HuH-7 (cell line): Measurements from ENCODE around the gene GIPC1.
"Not testable (repeated sequence)": the region's sequence is repeated elsewhere in the genome, so short reads cannot be mapped to it uniquely, and the experiment has no call there.

Source experiments
- DNase-seq: peaks from one replicate; pipeline ENCODE4 v3.0.0; 2011; ENCODE audit warnings: low spot score

GIPC1 gene

DNA sequence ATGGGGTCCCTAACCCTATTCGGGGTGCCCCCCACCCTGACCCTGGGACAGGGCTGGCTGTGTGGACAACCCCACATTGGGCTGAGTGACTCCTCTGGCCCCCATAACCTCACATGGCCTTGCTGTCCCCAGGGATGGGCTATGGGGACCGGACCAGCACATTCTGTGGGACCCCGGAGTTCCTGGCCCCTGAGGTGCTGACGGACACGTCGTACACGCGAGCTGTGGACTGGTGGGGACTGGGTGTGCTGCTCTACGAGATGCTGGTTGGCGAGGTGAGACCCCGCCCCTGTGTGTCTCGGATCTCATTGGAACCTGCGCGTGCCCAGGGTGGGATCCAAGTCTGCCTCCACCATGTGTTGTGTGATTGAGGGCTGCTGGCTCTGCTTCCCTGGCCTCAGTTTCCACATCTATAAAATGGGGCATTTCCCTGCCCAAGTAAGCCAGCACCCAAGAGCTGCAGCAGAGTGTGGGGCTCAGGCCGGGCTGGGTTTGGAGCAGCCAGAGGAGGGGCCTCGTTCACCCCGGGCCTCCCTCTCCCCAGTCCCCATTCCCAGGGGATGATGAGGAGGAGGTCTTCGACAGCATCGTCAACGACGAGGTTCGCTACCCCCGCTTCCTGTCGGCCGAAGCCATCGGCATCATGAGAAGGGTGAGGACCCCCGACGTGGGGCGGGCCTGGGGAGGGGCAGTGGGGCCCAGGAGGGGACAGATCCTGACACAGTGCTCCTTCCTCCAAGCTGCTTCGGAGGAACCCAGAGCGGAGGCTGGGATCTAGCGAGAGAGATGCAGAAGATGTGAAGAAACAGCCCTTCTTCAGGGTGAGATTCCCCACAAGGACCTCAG is 25.7 kb downstream of the GIPC1 start:
- no peak for DNase-seq

DNA sequence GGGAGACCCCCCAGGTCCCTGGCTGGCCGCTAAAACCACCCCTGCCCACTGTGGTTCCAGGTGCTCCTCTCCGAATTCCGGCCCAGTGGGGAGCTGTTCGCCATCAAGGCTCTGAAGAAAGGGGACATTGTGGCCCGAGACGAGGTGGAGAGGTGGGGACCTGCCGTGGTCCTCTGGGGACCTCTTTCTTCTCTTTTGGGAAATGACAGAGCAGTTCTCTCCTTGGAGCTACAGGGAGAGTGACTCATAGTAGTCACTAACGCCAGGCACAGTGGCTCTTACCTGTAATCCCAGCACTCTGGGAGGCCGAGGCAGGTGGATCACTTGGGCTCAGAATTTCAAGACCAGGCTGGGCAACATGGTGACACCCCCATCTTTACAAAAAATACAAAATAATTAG is 28.1 kb downstream of the GIPC1 start:
- DNase-seq: no peak

DNA sequence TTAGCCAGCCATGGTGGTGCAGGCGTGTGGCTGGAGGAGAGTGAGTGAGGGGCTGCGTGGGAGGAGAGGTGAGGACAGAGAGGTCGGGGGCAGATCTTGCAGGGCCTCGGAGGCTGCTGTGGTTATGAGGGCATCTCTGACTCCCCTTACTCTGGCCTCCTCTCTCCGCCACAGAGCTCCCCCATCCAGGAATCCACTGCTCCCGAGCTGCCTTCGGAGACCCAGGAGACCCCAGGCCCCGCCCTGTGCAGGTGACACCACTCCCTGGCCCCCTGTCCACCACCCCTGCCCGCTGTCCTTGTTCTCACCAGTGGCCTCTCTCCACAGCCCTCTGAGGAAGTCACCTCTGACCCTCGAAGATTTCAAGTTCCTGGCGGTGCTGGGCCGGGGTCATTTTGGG is 28.5 kb downstream of the GIPC1 start:
- DNase-seq: no peak

DNA sequence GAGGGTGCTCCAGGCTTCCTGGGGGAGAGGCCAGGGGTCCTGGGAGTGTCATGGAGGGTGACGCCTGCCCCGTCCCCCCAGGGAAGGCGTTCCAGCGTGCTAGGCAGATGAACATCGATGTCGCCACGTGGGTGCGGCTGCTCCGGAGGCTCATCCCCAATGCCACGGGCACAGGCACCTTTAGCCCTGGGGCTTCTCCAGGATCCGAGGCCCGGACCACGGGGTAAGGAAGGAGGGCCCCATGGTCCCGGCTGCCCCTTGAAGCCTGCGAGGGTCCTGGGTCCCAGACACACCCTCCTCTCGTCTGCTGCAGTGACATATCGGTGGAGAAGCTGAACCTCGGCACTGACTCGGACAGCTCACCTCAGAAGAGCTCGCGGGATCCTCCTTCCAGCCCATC is 32.2 kb downstream of the GIPC1 start:
- no peak for DNase-seq

DNA sequence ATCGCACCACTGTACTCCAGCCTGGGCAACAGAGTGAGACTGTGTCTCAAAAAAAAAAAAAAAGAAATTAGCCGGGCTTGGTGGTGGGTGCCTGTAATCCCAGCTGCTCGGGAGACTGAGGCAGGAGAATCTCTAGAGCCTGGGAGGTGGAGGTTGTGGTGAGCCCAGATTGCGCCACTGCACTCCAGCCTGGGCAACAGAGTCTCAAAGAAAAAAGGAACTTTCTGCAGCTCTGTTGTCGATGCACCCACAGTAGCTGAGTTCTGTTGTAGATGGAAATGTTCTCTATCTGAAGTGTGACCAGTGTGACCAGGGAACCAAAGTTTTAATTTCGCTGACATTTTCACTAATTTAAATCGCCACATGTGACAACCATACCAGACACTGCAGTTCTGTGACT is 33.5 kb downstream of the GIPC1 start:
- not testable (repeated sequence) for DNase-seq

DNA sequence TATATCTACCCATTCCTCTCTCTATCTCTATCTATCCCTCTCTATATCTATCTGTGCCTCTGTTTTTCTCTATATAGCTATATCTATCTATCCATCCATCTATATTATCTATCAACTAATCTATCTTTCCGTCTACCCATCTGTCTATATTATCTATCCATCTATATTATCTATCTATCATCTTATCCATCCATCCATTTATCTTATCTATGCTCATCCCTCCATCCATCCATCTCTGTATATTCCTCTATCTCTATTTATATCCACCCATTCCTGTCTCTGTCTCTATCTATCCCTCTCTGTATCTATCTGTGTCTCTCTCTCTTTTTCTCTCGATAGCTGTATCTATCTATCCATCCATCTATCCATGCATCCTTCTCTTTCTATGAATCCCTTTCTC is 35.0 kb downstream of the GIPC1 start:
- DNase-seq: no peak

DNA sequence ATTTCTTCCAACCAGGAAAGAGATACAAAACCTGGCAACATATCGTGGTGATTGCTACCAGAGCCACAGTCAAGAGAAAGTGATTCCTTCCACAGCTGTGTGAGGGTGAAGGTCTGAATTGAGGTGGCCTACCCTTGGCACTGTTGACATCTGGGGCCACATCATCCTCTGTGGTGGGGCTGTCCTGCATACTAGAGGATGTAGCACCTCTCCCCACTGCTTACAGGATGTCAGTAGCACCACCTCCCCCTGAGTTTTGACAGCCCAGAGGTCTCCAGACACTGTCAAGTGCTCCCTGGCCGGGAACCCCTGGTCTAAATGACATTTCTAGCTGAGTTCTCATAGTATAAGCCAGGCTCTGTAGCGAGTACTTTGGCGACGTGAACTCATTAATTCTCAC is 36.2 kb downstream of the GIPC1 start:
- DNase-seq: no peak

DNA sequence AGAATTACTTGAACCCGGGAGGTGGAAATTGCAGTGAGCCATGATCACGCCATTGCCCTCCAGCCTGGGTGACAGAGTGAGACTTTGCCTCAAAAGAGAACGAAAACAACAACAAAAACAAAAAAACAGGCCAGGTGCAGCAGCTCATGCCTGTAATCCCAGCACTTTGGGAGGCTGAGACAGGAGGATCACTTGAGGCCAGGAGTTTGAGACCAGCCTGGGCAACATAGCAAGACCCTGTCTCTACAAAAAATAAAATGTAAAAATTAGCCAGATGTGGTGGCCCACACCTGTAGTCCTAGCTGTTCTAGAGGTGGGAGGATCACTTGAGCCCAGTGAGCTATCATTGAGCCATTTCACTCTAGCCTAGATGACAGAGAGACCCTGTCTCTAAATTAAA is 43.6 kb downstream of the GIPC1 start:
- DNase-seq: not testable (repeated sequence)

DNA sequence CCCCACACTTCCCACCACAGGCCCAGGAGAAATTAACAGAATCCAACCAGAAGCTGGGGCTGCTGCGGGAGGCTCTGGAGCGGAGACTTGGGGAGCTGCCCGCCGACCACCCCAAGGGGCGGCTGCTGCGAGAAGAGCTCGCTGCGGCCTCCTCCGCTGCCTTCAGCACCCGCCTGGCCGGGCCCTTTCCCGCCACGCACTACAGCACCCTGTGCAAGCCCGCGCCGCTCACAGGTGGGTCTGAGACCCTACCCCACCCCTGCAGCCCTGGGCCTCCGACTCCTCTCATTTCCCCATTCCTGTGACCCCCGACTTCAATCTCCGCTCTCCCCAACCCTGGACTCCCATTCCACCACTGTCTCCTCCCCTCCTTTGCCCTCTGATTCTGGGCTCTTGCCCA is 45.1 kb downstream of the GIPC1 start:
- DNase-seq: no peak

DNA sequence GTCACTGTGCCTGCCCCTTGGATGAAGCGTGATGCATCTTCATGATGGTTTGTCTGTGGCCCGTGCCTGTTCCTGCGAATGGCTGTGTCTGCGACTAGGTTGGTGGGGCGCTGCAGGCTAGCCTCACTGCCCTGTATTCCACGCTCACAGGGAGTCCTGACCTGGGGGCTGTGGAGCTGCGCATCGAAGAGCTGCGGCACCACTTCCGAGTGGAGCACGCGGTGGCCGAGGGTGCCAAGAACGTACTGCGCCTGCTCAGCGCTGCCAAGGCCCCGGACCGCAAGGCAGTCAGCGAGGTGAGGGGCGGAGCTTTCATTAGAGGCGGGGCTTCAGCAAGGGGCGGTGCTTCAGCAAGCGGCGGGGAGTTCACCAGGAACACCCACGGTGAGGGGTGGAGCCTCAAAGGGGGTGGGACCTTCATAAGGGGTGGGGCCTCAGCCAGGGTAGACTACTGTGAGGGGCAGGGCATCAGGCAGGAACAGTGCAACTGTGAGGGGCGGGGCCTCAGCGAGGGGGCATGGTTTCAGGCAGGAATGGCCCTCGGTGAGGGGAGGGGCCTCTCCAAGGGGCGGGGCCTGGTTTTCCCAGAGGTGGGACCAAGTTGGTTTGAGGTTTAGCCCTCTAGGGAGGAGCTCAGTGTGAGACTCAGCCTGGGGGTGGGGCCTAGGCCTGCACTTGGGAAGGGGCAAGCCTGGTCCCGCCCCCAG is 45.6 kb downstream of the GIPC1 start:
- DNase-seq: no peak

DNA sequence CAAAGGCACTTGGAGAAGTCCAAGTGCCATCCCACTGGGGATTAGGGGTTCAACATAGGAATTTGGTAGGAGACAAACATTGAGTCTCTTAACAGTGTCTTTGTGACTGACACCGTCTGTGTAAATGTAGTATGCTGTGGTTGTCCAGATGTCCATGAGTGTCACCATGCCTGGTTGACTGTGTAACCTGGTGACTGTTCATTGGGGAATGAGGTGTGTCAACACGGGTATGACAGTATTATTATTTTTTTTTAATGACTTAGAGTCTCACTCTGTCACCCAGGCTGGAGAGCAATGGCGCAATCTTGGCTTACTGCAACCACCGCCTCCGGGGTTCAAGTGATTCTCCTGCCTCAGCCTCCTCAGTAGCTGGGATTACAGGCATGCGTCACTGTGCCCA is 46.6 kb downstream of the GIPC1 start:
- no peak for DNase-seq

DNA sequence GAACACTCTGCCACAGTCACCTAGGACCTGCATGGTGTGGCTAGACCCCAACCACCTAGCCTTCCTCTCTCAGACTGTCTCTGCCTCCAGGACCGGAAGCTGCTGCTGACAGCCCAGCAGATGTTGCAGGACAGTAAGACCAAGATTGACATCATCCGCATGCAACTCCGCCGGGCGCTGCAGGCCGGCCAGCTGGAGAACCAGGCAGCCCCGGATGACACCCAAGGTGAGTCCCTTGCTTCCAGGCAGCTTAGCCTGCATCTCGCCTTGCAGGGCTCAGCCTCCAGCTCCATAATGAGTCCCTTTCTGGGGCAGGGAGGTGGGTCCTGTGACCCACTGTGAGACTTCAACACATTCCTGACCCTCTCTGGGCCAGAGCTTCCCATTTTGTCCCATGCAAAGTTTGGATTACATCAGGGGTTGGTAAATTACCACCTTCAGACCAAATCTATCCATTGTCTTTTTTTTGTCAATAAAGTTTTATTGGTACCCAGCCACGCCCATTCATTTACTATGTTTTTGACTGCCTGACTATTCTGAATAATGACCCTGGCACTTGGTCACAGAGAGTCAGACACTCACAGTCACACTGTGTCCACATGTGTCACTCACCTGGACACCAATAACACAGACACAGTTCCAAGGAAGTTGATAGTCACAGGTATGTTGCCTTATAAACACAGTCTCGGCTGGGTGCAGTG is 49.4 kb downstream of the GIPC1 start:
- DNase-seq: no peak

DNA sequence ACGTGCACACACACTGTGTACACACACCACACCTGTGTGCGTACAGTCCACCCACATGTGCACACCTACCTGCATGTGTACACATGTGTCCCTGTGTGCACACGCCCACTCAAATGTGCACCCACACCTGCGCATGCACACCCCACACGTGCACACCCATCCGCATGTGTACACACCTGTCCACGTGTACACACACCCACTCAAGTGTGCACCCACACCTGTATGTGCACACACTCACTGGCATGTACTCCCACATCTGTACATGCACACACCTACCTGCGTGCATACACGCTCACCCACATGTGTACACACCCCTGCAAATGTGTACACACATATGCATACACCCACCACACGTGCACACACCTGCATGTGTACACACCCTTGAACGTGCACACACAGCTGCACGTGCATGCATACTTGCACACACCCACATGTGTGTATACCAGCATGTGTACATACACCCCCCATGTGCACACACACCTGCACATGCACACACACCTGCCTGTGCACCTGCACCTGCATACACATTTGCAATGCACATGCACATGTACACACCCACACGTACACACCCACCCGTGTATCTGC is 52.2 kb downstream of the GIPC1 start:
- DNase-seq: no peak

DNA sequence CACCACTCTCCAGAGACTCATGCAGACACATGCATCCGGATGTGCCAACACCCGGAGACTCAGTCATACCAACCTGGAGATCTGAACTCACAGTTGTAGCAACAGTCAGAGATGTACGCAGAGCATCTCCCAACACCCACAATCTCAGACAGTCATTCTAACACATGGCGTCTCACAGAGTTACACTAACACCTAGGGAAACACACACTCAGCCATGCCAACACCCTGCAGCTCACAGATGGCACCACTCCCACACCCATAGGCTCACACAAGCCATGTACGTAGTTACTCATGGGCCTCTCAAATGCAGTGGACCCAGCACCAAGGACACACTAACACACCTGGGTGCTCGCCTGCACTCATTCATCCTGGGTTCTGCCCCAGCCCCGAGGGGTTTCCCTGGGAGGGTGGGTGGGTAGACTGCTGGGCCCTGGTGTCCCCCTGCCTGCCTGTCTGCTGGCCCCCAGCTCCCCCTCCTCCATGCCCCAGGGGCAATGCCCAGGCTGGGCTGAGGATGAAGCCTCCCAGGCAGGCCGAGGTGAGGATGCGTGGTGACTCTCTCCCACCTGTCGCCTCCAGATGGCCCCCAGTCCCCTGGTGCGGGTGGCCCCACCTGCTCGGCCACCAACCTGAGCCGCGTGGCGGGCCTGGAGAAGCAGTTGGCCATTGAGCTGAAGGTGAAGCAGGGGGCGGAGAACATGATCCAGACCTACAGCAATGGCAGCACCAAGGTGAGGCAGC is 52.9 kb downstream of the GIPC1 start:
- DNase-seq: no peak

DNA sequence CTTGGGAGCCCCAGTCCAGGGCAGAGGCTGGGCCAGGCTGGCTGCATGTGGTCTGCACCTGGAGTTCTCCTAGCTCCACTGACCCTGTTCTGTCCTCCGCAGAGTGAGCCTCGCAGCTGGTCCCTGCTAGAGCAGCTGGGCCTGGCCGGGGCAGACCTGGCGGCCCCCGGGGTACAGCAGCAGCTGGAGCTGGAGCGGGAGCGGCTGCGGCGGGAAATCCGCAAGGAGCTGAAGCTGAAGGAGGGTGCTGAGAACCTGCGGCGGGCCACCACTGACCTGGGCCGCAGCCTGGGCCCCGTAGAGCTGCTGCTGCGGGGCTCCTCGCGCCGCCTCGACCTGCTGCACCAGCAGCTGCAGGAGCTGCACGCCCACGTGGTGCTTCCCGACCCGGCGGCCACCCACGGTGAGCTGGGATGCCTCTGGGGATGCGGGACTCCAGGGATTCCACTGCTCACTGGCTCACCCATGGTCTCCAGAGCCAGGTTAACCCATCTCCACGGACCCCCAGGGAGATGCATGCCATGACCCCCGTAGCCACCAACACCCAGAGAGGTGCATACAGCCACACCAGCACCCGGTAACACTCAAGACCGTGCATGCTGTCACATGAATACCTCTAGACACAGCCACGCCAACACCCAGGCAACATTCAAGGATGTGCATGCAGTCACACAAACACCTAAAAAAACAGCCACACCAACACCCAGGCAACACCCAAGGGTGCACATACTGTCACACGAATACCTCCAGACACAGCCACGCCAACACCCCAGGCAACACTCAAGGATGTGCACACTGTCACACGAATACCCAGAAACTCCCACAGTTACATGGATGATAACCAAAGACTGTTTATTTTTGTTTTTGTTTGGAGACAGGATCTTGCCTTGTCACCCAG is 54.6 kb downstream of the GIPC1 start:
- DNase-seq: no peak

DNA sequence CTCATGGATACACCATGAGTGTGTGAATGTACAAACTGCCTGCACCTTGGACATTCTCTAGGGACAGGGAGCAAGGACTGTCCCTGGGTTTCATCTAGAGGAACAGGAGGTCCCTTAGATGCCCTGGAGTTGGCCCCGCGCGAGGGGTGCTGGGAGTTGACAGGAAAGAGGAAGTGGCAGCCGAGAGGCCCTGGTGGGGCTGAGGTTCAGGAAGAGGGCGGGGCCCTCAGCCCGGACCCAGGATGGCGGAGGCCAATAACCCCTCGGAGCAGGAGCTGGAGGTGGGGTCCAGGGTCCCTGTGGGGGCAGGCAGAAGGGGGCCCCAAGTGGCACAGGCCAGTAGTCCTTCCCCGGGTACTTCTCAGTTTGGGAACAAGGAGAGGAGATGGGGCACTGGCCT is 55.9 kb downstream of the GIPC1 start:
- DNase-seq: no peak

DNA sequence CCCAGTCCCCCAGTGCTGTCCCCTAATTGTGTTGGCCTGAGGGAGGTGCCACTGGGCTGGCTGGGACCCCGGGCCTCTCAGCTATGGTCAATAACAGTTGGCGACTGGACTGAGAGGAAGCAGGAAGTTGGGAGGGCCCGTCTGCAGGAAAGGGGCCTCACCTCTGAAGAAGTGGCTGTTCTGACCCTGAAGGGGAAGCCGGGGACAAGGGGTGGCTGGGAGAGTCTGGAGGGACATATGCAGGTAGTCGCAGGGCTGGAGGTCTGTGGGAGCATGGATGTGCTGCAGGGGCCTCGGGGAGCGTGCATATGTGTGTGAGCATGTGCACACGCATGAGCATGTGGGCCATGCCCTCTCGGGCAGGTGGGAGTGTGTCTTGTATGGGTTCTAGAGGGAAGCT is 56.9 kb downstream of the GIPC1 start:
- no peak for DNase-seq

DNA sequence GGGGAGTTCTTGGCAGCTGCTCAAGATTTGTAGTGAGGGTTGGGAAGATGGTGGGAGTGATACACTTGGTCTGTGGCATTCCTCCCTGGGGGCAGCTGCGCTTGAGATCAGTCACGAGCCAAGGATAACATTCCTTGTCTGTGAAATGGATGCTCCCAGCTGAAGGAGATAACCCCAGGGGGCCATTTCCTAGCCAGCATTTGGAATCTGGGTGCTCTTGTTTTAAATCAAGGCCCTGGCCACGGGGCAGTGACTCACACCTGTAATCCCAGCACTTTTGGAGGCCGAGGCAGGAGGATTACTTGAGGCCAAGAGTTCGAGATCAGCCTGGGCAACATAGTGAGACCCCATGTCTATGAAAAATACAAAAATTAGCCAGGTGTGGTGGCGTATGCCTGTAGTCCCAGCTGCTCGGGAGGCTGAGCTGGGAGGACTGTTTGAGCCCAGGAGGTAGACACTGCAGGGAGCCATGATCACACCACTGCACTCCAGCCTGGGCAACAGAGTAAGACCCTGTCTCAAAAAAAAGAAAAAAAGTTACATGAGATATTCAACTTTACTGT is 58.3 kb downstream of the GIPC1 start:
- DNase-seq: no peak

DNA sequence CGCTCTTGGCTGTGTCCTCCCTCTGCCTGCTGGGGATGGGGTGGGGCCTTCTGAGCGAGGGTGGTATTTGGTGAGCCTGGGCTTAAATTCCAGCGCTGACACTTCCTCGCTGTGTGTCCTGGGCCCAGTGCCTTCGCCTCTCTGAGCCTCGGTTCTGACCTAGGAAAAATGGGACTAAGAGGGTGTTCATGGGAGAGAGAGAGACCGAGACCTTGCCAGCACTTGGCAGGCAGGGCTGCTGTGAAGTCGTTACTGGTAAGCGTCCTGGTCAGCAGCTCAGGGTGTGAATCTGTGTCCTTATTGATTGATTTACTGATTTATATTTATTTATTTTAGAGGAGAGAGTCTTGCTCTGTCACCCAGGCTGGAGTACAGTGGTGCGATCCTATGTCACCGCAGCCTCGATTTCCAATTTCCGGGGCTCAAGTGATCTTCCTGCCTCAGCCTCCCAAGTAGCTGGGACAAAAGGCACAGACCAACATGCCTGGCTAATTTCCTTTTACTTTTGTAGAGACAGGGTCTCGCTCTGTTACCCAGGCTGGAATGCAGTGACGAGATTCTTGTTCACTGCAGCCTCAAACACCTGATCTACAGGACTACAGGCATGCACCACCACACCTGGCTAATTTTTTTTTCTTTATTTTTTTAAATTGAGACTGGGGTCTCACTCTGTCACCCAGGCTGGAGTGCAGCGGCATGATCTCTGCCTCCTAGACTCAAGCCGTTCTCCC is 60.4 kb downstream of the GIPC1 start:
- no peak for DNase-seq
